Measurements from ENCODE around the gene BNIP2. TPM values are rescaled to one million over a fixed set of nuclear protein-coding genes. Genes with fewer than 3 reads are reported as not detected.

BNIP2 gene
- total RNA-seq, 1 experiment from 2014 or later = 53.1 TPM

DNA sequence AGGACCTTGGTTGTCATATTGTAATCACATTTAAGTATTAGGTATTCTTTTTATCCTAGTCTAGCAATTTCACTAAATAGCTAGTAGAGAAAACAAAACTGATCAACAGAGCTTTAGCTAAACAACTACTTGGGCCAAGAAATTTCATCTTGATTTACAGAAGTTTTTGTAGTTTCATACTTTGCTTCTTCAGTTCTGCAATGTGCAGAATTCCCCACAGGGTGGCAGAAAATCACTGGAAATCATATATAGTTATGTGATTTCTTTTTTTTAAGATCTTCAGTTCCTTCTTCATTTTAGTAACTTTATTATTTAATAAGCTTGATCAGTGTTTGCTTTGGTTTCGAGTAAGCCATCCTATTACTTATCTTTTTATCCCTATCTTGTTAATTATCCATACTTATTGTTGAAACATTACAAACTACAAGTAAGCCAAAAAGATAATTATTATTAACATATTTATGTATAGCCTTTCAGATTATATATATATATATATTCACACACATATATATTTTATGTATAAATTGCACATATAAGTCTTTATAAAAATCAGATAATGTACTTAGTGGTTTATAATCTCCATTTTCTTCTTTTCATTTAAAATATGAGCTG is 2.2 kb upstream of the BNIP2 start:
- H2AFZ ChIP-seq (ENCODE audit: low read depth, low read length, poor library complexity, severe bottlenecking) = peak overlapping the region; percentile 1

More for the DNA sequence above, 2.2 kb upstream of the BNIP2 start:
- CTCF ChIA-PET = interaction anchor here (0.5 to 4.5 kb wide), 19 partner anchors 9 to 829 kb away, joined by 3 to 50 read pairs (median 5); no protein-coding TSS in a partner anchor
- Histone ChIP-seq H3K9me3 (ENCODE audit: control insufficient read depth in 1 of 2, insufficient read depth in 1 of 2, low read depth in 1 of 2, low read length in 2 of 2) (no peaks in the 10 kb centered on the region), H3K4me1 (ENCODE audit: control insufficient read depth in 1 of 2, insufficient read depth in 2 of 2, low read length in 2 of 2) (peaks cover 15% of the 10 kb centered on the region in 2 experiments), H3K27me3 (ENCODE audit: insufficient read depth, low read length) (no peaks in the 10 kb centered on the region), H3K36me3 (ENCODE audit: control insufficient read depth in 1 of 2, insufficient read depth in 2 of 2, low read length in 2 of 2) (no peaks in the 10 kb centered on the region), H3K4me3 (replicated peaks in 1 of 2; ENCODE audit: low read depth in 1 of 2, low read length in 2 of 2) (no peak overlapping the region), H3K79me2 (ENCODE audit: insufficient read depth, low read length) (peaks cover 27% of the 10 kb centered on the region), H3K27ac (ENCODE audit: low read depth, low read length) (no peak overlapping the region), H3K4me2 (ENCODE audit: low read length) (no peak overlapping the region), H3K9ac (ENCODE audit: low read length) (no peak overlapping the region), H3K9me2 (ENCODE audit: insufficient read depth) (no peaks in the 10 kb centered on the region), H4K20me1 (ENCODE audit: insufficient read depth) (no peaks in the 10 kb centered on the region)
- ATAC-seq (no peak), DNase-seq (ENCODE audit: low read depth, low spot score) (peak; percentile 39)
- BruUV-seq (replicated peaks) = no TSS peak
- RAD21 ChIA-PET (ENCODE audit: low non-redundant PET in 1 of 2, low total read pairs in 2 of 2, uncharacterized antibody in 2 of 2, unreplicated experiment in 2 of 2) = interaction anchor here (1.1 to 1.4 kb wide), 3 partner anchors 628 to 829 kb away, joined by 3 to 6 read pairs (median 3); no protein-coding TSS in a partner anchor
- TF ChIP-seq SIN3A (IDR thresholded peaks at IDR 0.05; ENCODE audit: low read depth) (no peak), CEBPB (IDR thresholded peaks at IDR 0.05; ENCODE audit: low read depth) (no peak), FOSL1 (IDR thresholded peaks at IDR 0.05; ENCODE audit: low read depth) (no peak), YY1 (IDR thresholded peaks at IDR 0.05; ENCODE audit: extremely low read depth, insufficient replicate concordance, low read depth, low read length) (no peak), RAD21 (IDR thresholded peaks at IDR 0.05; ENCODE audit: low read depth) (peak; percentile 76), ZFX (IDR thresholded peaks at IDR 0.05) (no peak)
- TF ChIP-seq, protein P1, sequence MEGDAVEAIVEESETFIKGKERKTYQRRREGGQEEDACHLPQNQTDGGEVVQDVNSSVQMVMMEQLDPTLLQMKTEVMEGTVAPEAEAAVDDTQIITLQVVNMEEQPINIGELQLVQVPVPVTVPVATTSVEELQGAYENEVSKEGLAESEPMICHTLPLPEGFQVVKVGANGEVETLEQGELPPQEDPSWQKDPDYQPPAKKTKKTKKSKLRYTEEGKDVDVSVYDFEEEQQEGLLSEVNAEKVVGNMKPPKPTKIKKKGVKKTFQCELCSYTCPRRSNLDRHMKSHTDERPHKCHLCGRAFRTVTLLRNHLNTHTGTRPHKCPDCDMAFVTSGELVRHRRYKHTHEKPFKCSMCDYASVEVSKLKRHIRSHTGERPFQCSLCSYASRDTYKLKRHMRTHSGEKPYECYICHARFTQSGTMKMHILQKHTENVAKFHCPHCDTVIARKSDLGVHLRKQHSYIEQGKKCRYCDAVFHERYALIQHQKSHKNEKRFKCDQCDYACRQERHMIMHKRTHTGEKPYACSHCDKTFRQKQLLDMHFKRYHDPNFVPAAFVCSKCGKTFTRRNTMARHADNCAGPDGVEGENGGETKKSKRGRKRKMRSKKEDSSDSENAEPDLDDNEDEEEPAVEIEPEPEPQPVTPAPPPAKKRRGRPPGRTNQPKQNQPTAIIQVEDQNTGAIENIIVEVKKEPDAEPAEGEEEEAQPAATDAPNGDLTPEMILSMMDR (IDR thresholded peaks at IDR 0.05 in 2 of 3, conservative IDR thresholded peaks at IDR 0.05 in 1 of 3; ENCODE audit: borderline replicate concordance in 1 of 3, insufficient read depth in 1 of 3, low read depth in 2 of 3, low read length in 2 of 3) = peak; percentile 53 to 73 (median 68); a peak in 5 of 6 replicates
- intact Hi-C loops (cut with micrococcal nuclease) = loop anchor here (1.0 to 10.0 kb wide), 3 partner anchors 490 to 834 kb away; no protein-coding TSS in a partner anchor
- POLR2A ChIA-PET = interaction anchor here (0.7 kb wide), 1 partner anchor 630 kb away, joined by 3 read pairs; no protein-coding TSS in a partner anchor

All from HCT116 (cell line).